KG1 (cell line): ENCODE measurements around the gene CDYL.

ENCODE experiments used
- DNase-seq: peaks from one replicate; lab custom pipeline; 2025; lab: John Stamatoyannopoulos, UW

Gene CDYL

GRCh38 chr6:4965562-4966389, 189.6 kb downstream of the CDYL start:
- no peak for DNase-seq

- no peak for DNase-seq
Observed at GRCh38 chr6:4967301-4968030, 191.3 kb downstream of the CDYL start.

GRCh38 chr6:4969609-4970285, 193.5 kb downstream of the CDYL start:
- DNase-seq: no peak

- no peak for DNase-seq
Observed at GRCh38 chr6:4970739-4971395, 194.7 kb downstream of the CDYL start.

GRCh38 chr6:4971851-4972250, 195.6 kb downstream of the CDYL start:
- DNase-seq: no peak

- no peak for DNase-seq
Observed at GRCh38 chr6:4972438-4972837, 196.2 kb downstream of the CDYL start.

GRCh38 chr6:4973415-4973814, 197.2 kb downstream of the CDYL start:
- DNase-seq: no peak

- no peak for DNase-seq
Observed at GRCh38 chr6:4973982-4974745, 198.0 kb downstream of the CDYL start.

GRCh38 chr6:4974962-4975361, 198.8 kb downstream of the CDYL start:
- no peak for DNase-seq

GRCh38 chr6:4975506-4975905, 199.3 kb downstream of the CDYL start:
- no peak for DNase-seq

GRCh38 chr6:4977468-4977867, 201.3 kb downstream of the CDYL start:
- DNase-seq: no peak

- no peak for DNase-seq
Observed at GRCh38 chr6:4979426-4979825, 203.2 kb downstream of the CDYL start.

- DNase-seq: no peak
Observed at GRCh38 chr6:4981761-4982160, 205.6 kb downstream of the CDYL start.

GRCh38 chr6:4983322-4983721, 207.1 kb downstream of the CDYL start:
- no peak for DNase-seq

- DNase-seq: no peak
Observed at GRCh38 chr6:4986999-4987398, 210.8 kb downstream of the CDYL start.

GRCh38 chr6:4987432-4987831, 211.2 kb downstream of the CDYL start:
- no peak for DNase-seq

- no peak for DNase-seq
Observed at GRCh38 chr6:4994741-4995140, 218.5 kb downstream of the CDYL start.

- DNase-seq: no peak
Observed at GRCh38 chr6:4997862-4998261, 221.7 kb downstream of the CDYL start.

GRCh38 chr6:4999586-4999985, 223.4 kb downstream of the CDYL start:
- DNase-seq: no peak

GRCh38 chr6:5003604-5004372, 227.6 kb downstream of the CDYL start, which contains the start of gene RPP40:
RPP40 (minus strand) TSS chr6:5004037; CDS start chr6:5004002, 35 bp downstream.
- DNase-seq: peak; percentile 99
